Panc1 (cell line): ENCODE data around the gene CELF2. TPM values are rescaled to one million over a fixed set of nuclear protein-coding genes. Genes with fewer than 3 reads are reported as not detected.

Experiments
- ATAC-seq: fragments of 200-7000 bp; cut with Tn5 transposase; 2 replicates; pipeline ENCODE4 v1.9.1; 2020; ENCODE audit warnings: mild to moderate bottlenecking, moderate library complexity
- BruUV-seq: library from RNA; stranded (reverse); fragments of 400-500 nt; replicated peaks from 2 replicates; lab custom pipeline; 2021; lab: Mats Ljungman, UMichigan
- CTCF ChIA-PET: fragments of 300-600 bp; sonication (Branson Sonifier 250); formaldehyde crosslinking; loops from one replicate; lab custom pipeline; 2022; ENCODE audit warnings: antibody characterized with exemption; lab: Charles Lee
- POLR2A ChIA-PET: fragments of 300-600 bp; sonication (Branson Sonifier 250); formaldehyde crosslinking; loops from one replicate; lab custom pipeline; 2022; ENCODE audit warnings: antibody characterized with exemption; lab: Charles Lee
- DNase-seq: peaks from one replicate; pipeline ENCODE4 v3.0.0-alpha.2; 2010; ENCODE audit warnings: low read depth, low spot score
- H3K27ac ChIP-seq: 2 replicates; pipeline ENCODE4 v1.5.1; 2011; ENCODE audit warnings: mild to moderate bottlenecking, low read length, inconsistent platforms
- H3K27me3 ChIP-seq: fragments of 200-500 bp; sonication (Bioruptor generic); 2 replicates; pipeline ENCODE4 v1.6.0; 2014; ENCODE audit warnings: low read length, inconsistent platforms; ENCODE audit not compliant: control insufficient read depth, insufficient read depth
- H3K36me3 ChIP-seq: fragments of 200-500 bp; sonication (Bioruptor generic); 2 replicates; pipeline ENCODE4 v1.5.1; 2014; ENCODE audit warnings: inconsistent platforms, mild to moderate bottlenecking, low read length, moderate library complexity; ENCODE audit not compliant: control insufficient read depth, insufficient read depth
- H3K4me1 ChIP-seq: 2 replicates; pipeline ENCODE4 v1.5.1; 2011; ENCODE audit warnings: inconsistent platforms, mild to moderate bottlenecking, low read length, moderate library complexity; ENCODE audit not compliant: control insufficient read depth, insufficient read depth
- H3K4me3 ChIP-seq, 2 experiments: 2 replicates each; pipeline ENCODE4 v1.5.1; 2011 to 2012; ENCODE audit warnings: low read depth in 2 of 2, low read length in 2 of 2, mild to moderate bottlenecking in 2 of 2, inconsistent platforms in 1 of 2, moderate library complexity in 1 of 2
- H3K9me3 ChIP-seq: fragments of 200-500 bp; sonication (Bioruptor generic); 2 replicates; pipeline ENCODE4 v1.5.1; 2014; ENCODE audit warnings: low read depth, mild to moderate bottlenecking, inconsistent platforms, low read length, moderate library complexity; ENCODE audit not compliant: control insufficient read depth, insufficient read depth
- POLR2AphosphoS5 ChIP-seq: IDR thresholded peaks from 2 replicates; pipeline ENCODE4 v1.6.1; 2012; ENCODE audit warnings: mild to moderate bottlenecking, low read depth, low read length, moderate library complexity
- SIN3A ChIP-seq: IDR thresholded peaks from 2 replicates; pipeline ENCODE4 v1.6.1; 2012; ENCODE audit warnings: low read depth, mild to moderate bottlenecking, low read length, moderate library complexity, borderline replicate concordance; ENCODE audit not compliant: insufficient read depth
- TCF7L2 ChIP-seq: IDR thresholded peaks from 2 replicates; pipeline ENCODE4 v1.6.1; 2011; ENCODE audit warnings: mild to moderate bottlenecking, low read depth, low read length, inconsistent platforms
- in situ Hi-C: cut with HindIII; loops from 2 replicates; pipeline ENCODE4 v1.10.0; 2016; ENCODE audit warnings: low sequenced_read_pairs, low pct_unique_long_range_greater_than_20kb
- intact Hi-C: fragments of 100-400 bp; cut with micrococcal nuclease; formaldehyde crosslinking; loops from one replicate; pipeline ENCODE4 v1.10.0; 2022; ENCODE audit not compliant: unreplicated experiment
- total RNA-seq: library from RNA; stranded (reverse); gene quantifications from one replicate; pipeline ENCODE4 v1.2.1, GENCODE V29; 2021; ENCODE audit not compliant: unreplicated experiment
- TF ChIP-seq, protein P1 (sequence below), 2 experiments: IDR thresholded peaks; 2 replicates each; pipeline ENCODE4 v1.6.1; 2011 to 2012; ENCODE audit warnings: low read depth in 2 of 2, control low read depth in 1 of 2, low read length in 1 of 2, mild to moderate bottlenecking in 1 of 2, moderate library complexity in 1 of 2; ENCODE audit not compliant: insufficient read depth in 1 of 2
- TF ChIP-seq, protein P2 (sequence below): fragments of 450-650 bp; IDR thresholded peaks from 2 replicates; pipeline ENCODE4 v1.5.1; 2017; ENCODE audit warnings: mild to moderate bottlenecking

The CELF2 gene
- total RNA-seq, 1 experiment from 2014 or later, result 0.44 TPM

GRCh38 chr10:11367505-11367904, 349.8 kb downstream of the CELF2 start:
- no peak overlapping the region for H3K4me3 ChIP-seq
- ChIA-PET CTCF (no interaction called here), POLR2A (no interaction called here)
- in situ Hi-C loops, result no loop called here
- H3K36me3 ChIP-seq, result no peaks in the 10 kb centered on the region
- no peaks in the 10 kb centered on the region for H3K9me3 ChIP-seq
- TF ChIP-seq, protein P1, sequence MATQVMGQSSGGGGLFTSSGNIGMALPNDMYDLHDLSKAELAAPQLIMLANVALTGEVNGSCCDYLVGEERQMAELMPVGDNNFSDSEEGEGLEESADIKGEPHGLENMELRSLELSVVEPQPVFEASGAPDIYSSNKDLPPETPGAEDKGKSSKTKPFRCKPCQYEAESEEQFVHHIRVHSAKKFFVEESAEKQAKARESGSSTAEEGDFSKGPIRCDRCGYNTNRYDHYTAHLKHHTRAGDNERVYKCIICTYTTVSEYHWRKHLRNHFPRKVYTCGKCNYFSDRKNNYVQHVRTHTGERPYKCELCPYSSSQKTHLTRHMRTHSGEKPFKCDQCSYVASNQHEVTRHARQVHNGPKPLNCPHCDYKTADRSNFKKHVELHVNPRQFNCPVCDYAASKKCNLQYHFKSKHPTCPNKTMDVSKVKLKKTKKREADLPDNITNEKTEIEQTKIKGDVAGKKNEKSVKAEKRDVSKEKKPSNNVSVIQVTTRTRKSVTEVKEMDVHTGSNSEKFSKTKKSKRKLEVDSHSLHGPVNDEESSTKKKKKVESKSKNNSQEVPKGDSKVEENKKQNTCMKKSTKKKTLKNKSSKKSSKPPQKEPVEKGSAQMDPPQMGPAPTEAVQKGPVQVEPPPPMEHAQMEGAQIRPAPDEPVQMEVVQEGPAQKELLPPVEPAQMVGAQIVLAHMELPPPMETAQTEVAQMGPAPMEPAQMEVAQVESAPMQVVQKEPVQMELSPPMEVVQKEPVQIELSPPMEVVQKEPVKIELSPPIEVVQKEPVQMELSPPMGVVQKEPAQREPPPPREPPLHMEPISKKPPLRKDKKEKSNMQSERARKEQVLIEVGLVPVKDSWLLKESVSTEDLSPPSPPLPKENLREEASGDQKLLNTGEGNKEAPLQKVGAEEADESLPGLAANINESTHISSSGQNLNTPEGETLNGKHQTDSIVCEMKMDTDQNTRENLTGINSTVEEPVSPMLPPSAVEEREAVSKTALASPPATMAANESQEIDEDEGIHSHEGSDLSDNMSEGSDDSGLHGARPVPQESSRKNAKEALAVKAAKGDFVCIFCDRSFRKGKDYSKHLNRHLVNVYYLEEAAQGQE (IDR thresholded peaks at IDR 0.05; ENCODE audit: insufficient read depth in 1 of 2, low read depth in 2 of 2, low read length in 1 of 2), result no peak
- TF ChIP-seq SIN3A, result no peak
- TF ChIP-seq POLR2AphosphoS5, result no peak
- TF ChIP-seq, protein P2, sequence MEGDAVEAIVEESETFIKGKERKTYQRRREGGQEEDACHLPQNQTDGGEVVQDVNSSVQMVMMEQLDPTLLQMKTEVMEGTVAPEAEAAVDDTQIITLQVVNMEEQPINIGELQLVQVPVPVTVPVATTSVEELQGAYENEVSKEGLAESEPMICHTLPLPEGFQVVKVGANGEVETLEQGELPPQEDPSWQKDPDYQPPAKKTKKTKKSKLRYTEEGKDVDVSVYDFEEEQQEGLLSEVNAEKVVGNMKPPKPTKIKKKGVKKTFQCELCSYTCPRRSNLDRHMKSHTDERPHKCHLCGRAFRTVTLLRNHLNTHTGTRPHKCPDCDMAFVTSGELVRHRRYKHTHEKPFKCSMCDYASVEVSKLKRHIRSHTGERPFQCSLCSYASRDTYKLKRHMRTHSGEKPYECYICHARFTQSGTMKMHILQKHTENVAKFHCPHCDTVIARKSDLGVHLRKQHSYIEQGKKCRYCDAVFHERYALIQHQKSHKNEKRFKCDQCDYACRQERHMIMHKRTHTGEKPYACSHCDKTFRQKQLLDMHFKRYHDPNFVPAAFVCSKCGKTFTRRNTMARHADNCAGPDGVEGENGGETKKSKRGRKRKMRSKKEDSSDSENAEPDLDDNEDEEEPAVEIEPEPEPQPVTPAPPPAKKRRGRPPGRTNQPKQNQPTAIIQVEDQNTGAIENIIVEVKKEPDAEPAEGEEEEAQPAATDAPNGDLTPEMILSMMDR, result no peak
- no peak for TF ChIP-seq TCF7L2
- ATAC-seq (no peak), DNase-seq (no peak)
- no peaks in the 10 kb centered on the region for H3K27me3 ChIP-seq
- H3K27ac ChIP-seq, result no peak overlapping the region
- intact Hi-C loops, result no loop called here
- no peaks in the 10 kb centered on the region for H3K4me1 ChIP-seq
- BruUV-seq, result no TSS peak

DNA sequence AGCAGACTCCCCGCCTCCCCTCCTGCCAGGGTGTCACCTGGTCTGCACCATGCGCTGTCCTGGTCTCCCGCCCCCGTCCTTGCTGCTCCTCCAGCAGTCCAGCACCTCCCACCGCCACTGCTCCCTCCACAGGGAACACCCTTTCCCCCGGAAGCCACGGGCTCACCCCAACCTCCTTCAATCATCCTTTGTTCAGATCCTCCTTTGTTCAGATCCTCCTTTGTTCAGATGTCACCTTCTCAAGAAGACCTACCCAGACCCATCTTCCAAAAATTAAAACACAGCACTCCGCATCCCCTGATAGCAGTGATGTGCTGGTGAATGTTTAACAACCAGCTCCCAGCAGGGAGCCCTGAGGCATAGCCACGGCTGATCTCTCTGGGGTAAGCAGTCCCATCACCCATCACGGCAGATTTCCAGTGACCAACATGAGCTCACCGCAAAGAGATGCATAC, 356.1 kb downstream of the CELF2 start:
- intact Hi-C loops (no loop called here), in situ Hi-C loops (no loop called here)
- no peaks in the 10 kb centered on the region for H3K9me3 ChIP-seq
- no peak overlapping the region for H3K27ac ChIP-seq
- ChIA-PET POLR2A (no interaction called here), CTCF (no interaction called here)
- BruUV-seq, result no TSS peak
- no peak for DNase-seq
- no peaks in the 10 kb centered on the region for H3K27me3 ChIP-seq
- no peak for ATAC-seq
- H3K4me3 ChIP-seq, result no peak overlapping the region
- TF ChIP-seq, protein P1 (IDR thresholded peaks at IDR 0.05; ENCODE audit: insufficient read depth in 1 of 2, low read depth in 2 of 2, low read length in 1 of 2), result no peak
- TF ChIP-seq, protein P2, result no peak
- TF ChIP-seq TCF7L2, result no peak
- no peaks in the 10 kb centered on the region for H3K4me1 ChIP-seq
- no peaks in the 10 kb centered on the region for H3K36me3 ChIP-seq
